PC-9 (cell line): ENCODE data around the gene ZNF397.

Experiments used
- CTCF ChIP-seq: fragments of 200-600 bp; sonication (generic); conservative IDR thresholded peaks from 2 replicates; pipeline ENCODE4 v1.6.1; 2017; ENCODE audit warnings: mixed run types, antibody characterized with exemption, mild to moderate bottlenecking, moderate library complexity
- EZH2 ChIP-seq: fragments of 200-600 bp; sonication (generic); IDR thresholded peaks from 2 replicates; pipeline ENCODE4 v1.8.0; 2017; ENCODE audit warnings: antibody characterized with exemption, low read depth

GRCh38 chr18:35215026-35215425 lies 25.8 kb upstream of the ZNF397 start:
- TF ChIP-seq EZH2 = no peak
- no peak for TF ChIP-seq CTCF
